Ectodermal cell (in vitro differentiated cells): Measurements from ENCODE around the gene ATAD3B.

Experiments used
- H3K27ac ChIP-seq: 2 replicates; pipeline ENCODE4 v1.7.0; 2013; ENCODE audit warnings: mild to moderate bottlenecking, low read depth, low read length; ENCODE audit not compliant: insufficient read depth, poor library complexity, severe bottlenecking
- H3K27me3 ChIP-seq: 2 replicates; pipeline ENCODE4 v1.7.0; 2013; ENCODE audit warnings: mild to moderate bottlenecking, low read length; ENCODE audit not compliant: insufficient read depth, control insufficient read depth, poor library complexity, severe bottlenecking
- H3K36me3 ChIP-seq: one replicate; pipeline ENCODE4 v1.7.0; 2013; ENCODE audit warnings: low read length; ENCODE audit not compliant: control insufficient read depth, insufficient read depth
- H3K4me1 ChIP-seq: one replicate; pipeline ENCODE4 v1.7.0; 2013; ENCODE audit warnings: low read length; ENCODE audit not compliant: control insufficient read depth, insufficient read depth
- H3K4me3 ChIP-seq: 2 replicates; pipeline ENCODE4 v1.7.0; 2013; ENCODE audit warnings: low read depth, low read length, control low read depth; ENCODE audit not compliant: insufficient read depth
- H3K9me3 ChIP-seq: 2 replicates; pipeline ENCODE4 v1.7.0; 2013; ENCODE audit warnings: mild to moderate bottlenecking, low read length, moderate library complexity; ENCODE audit not compliant: control insufficient read depth
- WGBS, 2 experiments: methylation state at CpG; one replicate each; pipeline ENCODE4 v1.1.7; 2013; ENCODE audit warnings: missing lambda C conversion rate in 2 of 2; 5-methylcytosine and 5-hydroxymethylcytosine counted together

Gene ATAD3B

DNA sequence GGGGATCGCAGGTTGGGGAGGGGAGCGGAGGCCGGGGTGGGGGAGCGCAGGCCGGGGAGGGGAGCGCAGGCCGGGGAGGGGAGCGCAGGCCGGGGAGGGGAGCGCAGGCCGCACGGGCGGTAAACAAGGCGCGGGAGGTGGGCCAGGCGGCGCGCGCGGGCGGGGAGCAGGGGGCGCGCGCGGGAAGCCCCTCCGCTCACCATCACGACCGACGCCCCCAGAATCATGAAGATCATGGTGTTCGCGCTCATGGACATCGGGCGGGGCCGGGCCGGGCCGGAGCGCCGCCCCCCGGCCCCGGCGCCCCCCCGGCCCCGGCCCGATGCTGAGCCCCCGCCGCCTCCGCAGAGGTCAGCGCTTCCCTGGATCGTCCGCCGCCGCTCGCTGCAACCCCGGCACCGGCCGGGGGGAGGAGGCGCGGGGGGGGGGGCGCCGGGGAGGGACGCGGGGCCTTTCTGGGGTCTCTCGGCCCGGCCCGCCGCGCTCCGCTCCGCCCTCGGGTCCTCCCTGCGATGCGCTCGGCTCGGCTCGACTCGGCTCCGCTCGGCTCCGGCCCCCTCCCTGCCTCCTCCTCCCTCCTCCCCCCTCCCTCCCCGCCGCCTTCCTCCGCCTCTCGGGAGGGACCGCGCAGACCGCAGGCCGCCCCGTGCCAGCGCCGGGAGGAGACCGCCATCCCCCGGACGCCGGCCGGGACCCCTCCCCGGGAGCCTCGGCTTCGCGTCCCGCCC lies 68.7 kb downstream of the ATAD3B start, which contains the start of gene TMEM240:
TMEM240 (minus strand) TSS at position 535 of the 728 bp plus-strand sequence; CDS start at position 257, 278 bp downstream.
- peak within 1 kb of the TSS; percentile 52 for H3K4me3 ChIP-seq
- WGBS, 2 experiments, result 0 to 1% methylated on average over 100 of the region's 100 CpGs
- H3K9me3 ChIP-seq, result no peaks in the 10 kb centered on the region
- no peaks in the 10 kb centered on the region for H3K27me3 ChIP-seq
- H3K4me1 ChIP-seq, result peaks cover 7% of the 10 kb centered on the region
- H3K27ac ChIP-seq, result no peak within 1 kb of the TSS
- H3K36me3 ChIP-seq, result peaks cover 8% of the 10 kb centered on the region

DNA sequence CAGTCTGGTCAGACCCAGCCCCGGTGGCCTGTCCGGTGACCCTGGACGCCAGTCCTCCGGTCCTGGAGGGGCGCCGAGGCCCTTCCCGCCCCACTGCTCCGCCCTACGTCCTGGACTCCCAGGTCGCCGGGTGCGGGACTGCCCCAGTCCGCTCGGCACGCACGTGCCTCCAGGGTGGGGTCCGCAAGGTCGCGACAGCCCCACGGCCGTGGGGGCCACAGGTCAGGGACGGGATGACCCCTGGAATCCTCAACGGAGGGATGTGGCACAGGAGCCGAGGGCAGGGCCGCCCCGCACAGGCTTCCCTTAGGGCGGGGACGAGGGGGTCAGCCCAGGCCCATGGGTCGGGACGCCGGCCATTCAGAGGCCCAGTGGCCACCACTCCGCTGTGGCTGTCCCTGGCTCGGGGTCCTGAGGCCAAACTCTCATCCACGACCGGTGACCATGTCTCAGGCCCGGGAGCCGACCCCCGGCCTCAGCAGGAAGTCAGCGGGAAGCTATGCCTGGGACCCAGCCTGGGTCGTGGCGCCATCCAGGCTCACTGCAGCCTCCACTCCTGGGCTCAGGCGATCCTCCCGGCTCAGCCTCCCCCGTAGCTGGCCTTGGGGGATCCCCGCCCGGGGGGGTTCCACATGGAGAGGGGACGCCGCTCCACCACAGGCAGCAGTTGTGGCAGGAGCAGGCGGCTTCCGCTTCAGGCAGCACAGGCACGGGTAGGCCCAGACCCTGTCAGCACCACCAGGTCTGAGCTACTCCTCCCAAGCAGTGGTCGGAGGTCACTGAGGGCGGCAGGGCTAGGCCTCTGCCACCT lies 69.5 kb downstream of the ATAD3B start:
- Histone ChIP-seq H3K27ac (no peak overlapping the region), H3K4me3 (peak overlapping the region; percentile 52)

DNA sequence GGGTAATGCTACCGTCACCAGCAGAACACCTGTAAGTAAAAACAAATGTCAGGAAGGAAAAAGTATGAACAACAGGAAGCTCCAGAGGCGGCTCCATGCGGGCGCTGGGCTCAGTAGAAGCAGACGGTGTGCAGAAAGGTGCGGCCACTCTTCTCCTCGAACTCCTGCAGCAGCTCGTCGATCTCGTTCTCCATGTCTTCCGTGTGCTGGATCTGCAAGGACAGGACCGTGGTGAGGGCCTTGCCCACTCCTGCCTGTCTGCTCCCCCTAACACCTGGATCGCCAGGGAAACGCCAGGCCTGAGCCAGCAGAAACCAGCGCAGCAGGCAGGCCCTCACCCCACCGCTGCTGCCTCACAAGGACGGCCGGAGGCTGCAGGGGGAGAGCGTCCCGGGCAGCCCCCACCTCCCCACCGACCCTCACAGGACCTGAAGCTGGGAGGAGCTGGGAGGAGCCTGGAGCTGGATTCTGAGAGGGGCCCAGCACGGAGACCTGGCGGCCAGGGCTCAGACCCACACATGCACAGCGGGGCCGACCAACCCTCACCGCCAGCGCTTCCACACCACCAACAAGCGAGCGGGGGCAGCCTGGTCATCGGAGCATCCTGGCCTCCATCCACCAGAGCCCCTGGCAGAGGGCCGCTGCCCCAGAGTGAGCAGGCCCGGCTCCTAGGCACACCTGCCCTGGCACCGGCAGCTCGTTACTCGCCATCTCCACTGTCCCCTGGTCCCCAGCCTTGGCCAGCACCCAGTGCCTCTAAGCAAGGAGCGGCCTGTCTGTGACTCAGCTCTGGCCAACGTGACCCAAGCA lies 70.6 kb downstream of the ATAD3B start:
- Histone ChIP-seq H3K4me1 (peaks cover 7% of the 10 kb centered on the region), H3K27me3 (no peaks in the 10 kb centered on the region), H3K36me3 (peaks cover 8% of the 10 kb centered on the region), H3K27ac (no peak overlapping the region), H3K4me3 (no peak overlapping the region), H3K9me3 (no peaks in the 10 kb centered on the region)
- WGBS, 2 experiments, result 93 to 96% methylated on average over 37 of the region's 37 CpGs

More for the DNA sequence above, 69.5 kb downstream of the ATAD3B start:
- WGBS, 2 experiments, result 57 to 58% methylated on average over 53 of the region's 53 CpGs
- Histone ChIP-seq H3K9me3 (no peaks in the 10 kb centered on the region), H3K4me1 (peaks cover 7% of the 10 kb centered on the region), H3K36me3 (peaks cover 8% of the 10 kb centered on the region), H3K27me3 (no peaks in the 10 kb centered on the region)

DNA sequence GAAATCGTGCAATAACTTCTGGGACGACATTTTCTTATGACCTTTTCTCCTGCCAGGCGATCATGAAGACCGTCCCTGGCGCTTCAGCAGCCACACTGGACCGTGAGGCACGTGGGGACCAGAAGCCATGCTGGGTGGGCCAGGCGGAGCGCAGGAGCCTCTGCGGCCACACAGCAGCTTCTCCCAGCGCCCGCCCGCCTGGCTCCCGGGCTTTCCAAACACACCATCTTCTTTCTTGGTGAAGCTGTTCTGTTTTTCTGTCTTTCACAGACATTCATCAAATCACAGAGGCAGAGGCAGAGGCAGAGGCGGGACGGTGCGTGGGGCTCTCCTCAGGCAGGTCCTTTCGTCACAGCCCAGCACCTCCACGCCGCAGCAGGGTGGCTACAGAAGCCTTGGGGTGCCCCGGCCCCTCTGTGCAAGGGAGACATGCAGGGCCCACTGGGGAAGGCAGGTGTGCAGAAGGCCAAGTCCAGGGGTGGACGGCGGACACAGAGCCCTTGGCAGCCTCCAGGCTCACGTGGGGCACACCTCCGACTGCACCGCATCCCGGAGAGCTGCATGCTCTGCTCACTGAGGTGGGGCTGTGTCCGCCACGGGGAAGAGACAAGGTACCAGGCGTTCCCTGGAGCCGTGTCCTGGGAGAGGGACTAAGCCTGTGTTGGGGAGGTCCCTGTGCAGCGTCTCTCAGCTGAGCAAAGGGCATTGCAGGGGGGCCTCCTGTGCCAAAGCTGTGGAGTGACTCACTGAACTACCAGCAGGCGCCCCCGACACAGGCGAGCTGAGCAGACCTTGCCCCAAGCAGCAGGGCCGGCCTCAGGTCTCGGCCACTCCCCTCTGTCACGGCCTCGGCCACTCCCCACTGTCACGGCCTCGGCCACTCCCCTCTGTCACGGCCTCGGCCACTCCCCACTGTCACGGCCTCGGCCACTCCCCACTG lies 71.5 kb downstream of the ATAD3B start:
- Histone ChIP-seq H3K36me3 (peaks cover 8% of the 10 kb centered on the region), H3K4me3 (no peak overlapping the region), H3K4me1 (peaks cover 7% of the 10 kb centered on the region), H3K9me3 (no peaks in the 10 kb centered on the region), H3K27me3 (no peaks in the 10 kb centered on the region), H3K27ac (no peak overlapping the region)
- 92 to 93% methylated on average over 45 of the region's 45 CpGs for WGBS, 2 experiments

DNA sequence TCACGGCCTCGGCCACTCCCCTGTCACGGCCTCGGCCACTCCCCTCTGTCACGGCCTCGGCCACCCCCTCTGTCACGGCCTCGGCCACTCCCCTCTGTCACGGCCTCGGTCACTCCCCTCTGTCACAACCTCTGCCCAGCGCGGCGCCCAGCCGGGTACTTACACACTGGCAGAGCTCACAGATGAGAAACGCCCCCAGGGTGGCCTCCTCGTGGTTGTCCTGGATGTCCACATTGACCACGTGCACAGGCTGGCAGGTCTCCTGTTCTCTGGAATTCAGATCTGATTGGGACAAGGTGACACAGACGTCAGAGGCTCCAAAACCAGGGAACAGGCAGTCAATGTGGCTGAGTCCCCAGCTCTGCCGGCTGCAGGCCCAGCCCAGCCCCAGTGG lies 72.1 kb downstream of the ATAD3B start:
- Histone ChIP-seq H3K9me3 (no peaks in the 10 kb centered on the region), H3K36me3 (peaks cover 8% of the 10 kb centered on the region), H3K27me3 (no peaks in the 10 kb centered on the region), H3K4me1 (peaks cover 7% of the 10 kb centered on the region), H3K4me3 (no peak overlapping the region), H3K27ac (no peak overlapping the region)
- WGBS, 2 experiments, result 90 to 93% methylated on average over 19 of the region's 19 CpGs

DNA sequence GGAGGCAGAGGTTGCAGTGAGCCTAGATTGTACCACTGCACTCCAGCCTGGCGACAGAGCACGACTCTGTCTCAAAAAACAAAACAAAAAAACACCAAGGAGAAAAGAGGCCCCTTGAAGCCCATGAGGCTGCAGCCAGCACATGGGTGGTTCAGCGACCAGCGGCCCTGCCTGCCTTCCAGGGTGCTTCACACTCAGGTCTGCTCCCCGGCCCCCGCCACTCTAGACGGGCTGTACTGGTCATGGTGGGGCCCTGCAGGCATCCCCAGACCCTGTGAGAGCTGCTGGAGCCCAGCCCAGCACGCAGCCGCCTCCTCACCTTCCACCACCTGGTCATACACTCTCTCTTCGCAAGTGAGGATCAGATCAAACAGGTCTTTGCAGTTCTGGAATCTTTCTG lies 73.0 kb downstream of the ATAD3B start:
- Histone ChIP-seq H3K27ac (no peak overlapping the region), H3K36me3 (peaks cover 8% of the 10 kb centered on the region), H3K27me3 (no peaks in the 10 kb centered on the region), H3K9me3 (no peaks in the 10 kb centered on the region), H3K4me1 (no peaks in the 10 kb centered on the region), H3K4me3 (no peak overlapping the region)
- WGBS, 2 experiments, result 95 to 97% methylated on average over 10 of the region's 10 CpGs
